G401 (cell line): ENCODE data around the gene KHNYN. TPM values are rescaled to one million over a fixed set of nuclear protein-coding genes. Genes with fewer than 3 reads are reported as not detected.

ENCODE experiments used
- DNase-seq: peaks from one replicate; pipeline ENCODE4 v3.0.0-alpha.2; 2015; ENCODE audit warnings: low spot score
- in situ Hi-C: cut with HindIII; loops from 2 replicates; pipeline ENCODE4 v1.10.0; 2016; ENCODE audit warnings: low sequenced_read_pairs, mixed read lengths
- total RNA-seq: library from RNA; depleted of rRNA; stranded (reverse); fragments of >200 nt; shearing (Covaris generic); gene quantifications from 2 replicates; pipeline ENCODE4 v1.2.3, GENCODE V29; 2014

Gene KHNYN
- total RNA-seq, 1 experiment from 2014 or later, result 54.9 TPM

GRCh38 chr14:24417832-24418491 is 11.8 kb upstream of the KHNYN start:
- in situ Hi-C loops, result no loop called here
- DNase-seq, result no peak

- in situ Hi-C loops, result no loop called here
- peak; percentile 75 for DNase-seq
Observed at GRCh38 chr14:24418492-24418873, 11.3 kb upstream of the KHNYN start.

DNA sequence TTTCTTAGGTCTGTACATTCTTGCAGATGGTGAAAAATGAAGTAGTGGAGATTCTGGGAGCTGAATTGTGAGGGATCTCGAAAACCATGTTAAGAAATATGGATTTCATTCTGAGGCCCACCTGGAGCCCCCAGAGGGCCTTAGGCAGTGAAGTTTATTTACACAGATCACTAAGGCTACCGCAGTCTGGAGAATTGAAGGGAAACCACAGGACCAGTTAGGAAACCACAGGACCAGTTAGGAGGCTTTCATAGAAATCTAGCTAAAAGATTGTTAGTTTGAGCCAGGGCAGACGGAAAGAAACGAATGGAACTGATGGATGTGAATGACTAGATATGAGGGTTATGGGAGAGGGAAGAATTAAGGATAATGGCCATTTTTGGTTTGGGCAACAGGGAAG is 7.5 kb upstream of the KHNYN start:
- in situ Hi-C loops, result loop anchor here (5.0 kb wide), 1 partner anchor 85 kb away; the partner anchor contains the start of genes ADCY4 and RIPK3
- DNase-seq, result no peak

DNA sequence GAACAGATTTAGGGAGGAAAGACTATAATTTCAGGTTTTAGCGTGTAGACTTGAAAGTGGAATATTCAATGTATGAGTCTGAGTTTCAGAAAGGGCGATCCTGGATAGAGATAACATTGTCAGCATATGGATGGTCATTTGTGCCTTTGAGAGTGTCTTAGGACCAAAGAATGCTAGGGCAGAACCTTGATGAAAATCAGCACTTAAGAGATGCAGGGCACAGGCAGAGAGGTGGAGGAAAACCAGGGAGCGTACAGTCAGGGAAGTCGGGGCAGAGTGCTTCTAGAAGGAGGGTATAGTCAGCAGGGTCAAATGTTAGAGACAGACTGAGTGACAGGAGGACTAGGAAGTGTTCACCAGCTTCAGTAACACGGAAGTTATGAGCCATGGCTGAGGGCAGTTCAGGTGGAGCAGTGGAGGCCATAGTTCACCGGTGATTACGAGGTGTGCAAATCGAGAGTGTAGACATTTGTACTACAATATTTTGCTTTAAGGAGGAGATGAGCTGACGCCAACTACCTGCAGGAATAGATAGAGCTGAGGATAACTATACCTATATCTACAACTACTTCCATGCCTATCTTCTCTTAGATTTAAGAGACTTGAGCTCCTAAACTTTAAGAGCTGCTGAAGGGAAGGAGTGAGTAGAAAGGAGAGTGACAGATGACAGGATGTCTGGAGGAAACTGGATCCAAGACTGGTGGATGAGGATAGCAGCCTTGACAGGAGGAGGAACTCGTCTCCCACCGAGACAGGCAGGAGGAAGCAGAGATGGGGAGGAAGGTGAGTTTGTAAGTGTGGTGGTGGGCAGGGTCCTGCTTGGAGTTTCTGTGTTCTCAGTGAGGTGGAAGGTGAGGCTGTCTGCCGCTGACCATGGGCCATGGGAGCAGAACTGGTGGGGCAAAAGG is 6.8 kb upstream of the KHNYN start:
- in situ Hi-C loops, result loop anchor here (5.0 kb wide), 1 partner anchor 86 kb away; the partner anchor contains the start of genes ADCY4 and RIPK3
- no peak for DNase-seq

- peak; percentile 70 for DNase-seq
- in situ Hi-C loops, result no loop called here
Observed at GRCh38 chr14:24425704-24426103, 4.0 kb upstream of the KHNYN start.

- no peak for DNase-seq
- in situ Hi-C loops, result no loop called here
Observed at GRCh38 chr14:24426150-24426911, 3.4 kb upstream of the KHNYN start.

GRCh38 chr14:24426912-24427536 is 2.7 kb upstream of the KHNYN start:
- peak; percentile 98 for DNase-seq
- in situ Hi-C loops, result no loop called here

DNA sequence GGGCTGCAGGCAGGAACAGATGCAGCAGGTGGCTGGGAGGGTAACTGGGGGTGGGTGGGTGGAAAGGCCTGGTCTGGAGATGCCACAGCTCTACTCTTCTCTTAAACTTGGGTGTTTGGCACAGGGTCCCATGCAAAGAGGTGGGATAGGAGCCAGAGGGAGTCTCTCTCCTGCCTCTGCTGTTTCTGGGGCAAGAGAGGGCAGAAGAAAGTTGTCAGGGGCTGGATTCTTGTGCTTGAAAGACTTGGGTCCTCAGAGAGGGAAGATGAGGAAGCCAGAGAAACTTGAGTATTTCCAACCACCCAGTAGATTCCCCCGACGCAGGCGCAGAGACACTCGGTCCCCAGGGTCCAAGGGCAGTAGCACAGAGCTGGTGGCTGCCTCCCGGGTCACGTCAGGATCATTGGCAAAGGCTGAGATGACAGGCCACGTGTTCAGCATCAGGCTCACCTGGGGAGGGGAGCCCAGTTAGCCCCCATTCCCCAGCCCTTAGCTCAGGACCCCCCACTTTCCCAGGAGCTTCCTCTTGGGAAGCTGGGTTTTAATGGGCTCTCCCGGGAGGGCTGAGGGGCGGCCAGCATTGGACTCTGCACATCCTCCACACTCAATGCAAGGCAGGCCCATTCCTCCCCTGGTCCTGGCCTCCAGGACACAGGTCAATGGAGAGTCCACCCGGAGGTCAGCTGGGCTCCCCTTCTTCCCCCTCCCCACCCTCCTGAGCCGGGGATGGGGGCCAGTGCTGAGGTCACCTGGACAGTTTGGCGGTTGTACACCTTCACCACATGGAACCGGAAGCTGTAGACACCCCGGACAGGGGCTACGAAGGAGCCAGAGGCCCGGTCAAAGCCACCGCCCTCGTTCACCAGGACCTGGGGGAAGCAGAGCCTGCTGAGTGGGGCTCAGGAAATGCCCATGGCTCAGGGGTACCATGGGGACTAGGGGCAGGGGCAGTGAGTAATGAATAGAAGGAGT is 1.9 kb upstream of the KHNYN start:
- in situ Hi-C loops, result no loop called here
- DNase-seq, result peak; percentile 46

- in situ Hi-C loops, result no loop called here
- peak; percentile 93 for DNase-seq
Observed at GRCh38 chr14:24428628-24429394, 943 bp upstream of the KHNYN start.

- in situ Hi-C loops, result no loop called here
- DNase-seq, result peak; percentile 49
Observed at GRCh38 chr14:24430143-24430681, 458 bp downstream of the KHNYN start.

GRCh38 chr14:24430682-24431568 is 1.2 kb downstream of the KHNYN start:
- in situ Hi-C loops, result no loop called here

GRCh38 chr14:24431569-24432258 is 2.0 kb downstream of the KHNYN start:
- DNase-seq, result peak; percentile 96
- in situ Hi-C loops, result no loop called here

More at GRCh38 chr14:24430682-24431568, 1.2 kb downstream of the KHNYN start:
- DNase-seq, result peak; percentile 38

DNA sequence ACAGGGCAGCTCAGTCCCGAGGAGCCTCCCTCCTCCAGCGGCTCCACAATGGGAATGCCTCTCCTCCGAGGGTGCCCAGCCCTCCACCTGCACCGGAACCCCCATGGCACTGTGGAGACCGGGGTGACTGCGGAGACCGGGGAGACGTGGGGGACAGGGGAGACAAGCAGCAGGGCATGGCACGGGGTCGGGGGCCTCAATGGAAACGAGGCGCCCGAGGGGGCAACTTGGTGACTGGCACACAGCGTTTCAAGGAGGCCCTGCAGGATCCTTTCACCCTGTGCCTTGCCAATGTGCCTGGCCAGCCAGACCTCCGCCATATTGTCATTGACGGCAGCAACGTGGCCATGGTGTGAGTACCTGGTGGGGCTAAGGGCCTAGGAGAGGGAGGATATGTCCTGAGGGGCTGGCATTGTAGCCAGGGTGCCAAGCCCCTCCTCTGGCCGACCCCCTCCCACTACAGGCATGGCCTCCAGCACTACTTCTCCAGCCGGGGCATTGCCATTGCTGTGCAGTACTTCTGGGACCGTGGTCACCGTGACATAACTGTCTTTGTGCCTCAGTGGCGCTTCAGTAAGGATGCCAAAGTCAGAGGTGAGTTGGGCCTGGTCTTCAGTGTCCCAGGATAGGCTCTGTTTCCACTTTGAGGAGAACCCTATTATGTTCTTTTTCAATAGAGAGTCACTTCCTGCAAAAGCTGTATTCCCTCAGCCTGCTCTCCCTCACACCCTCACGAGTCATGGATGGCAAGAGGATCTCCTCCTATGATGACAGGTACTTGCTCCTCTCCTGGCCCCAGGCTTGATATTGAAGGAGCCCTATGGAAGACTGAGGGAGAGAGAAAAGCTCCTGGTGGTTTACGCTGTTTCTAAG is 2.7 kb downstream of the KHNYN start:
- no peak for DNase-seq
- in situ Hi-C loops, result no loop called here

DNA sequence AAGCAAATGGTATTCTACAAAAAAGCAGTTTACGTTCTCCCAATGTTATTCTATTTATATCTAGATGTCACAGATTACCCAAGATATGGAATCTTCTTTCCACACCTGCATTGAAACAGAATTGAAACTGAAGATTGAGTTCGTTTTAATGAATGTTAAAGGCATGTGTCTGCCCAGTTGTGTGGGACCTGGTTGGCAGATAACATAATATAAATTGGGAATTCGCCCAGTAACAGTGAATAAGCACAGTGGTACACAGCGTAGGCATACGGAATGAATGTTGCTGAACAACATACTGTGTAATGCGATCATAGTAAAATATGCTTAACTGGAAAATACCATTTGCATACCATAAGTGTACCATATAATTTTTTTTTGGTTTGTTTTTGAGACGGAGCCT is 4.3 kb downstream of the KHNYN start:
- in situ Hi-C loops, result no loop called here
- DNase-seq, result peak; percentile 0

DNA sequence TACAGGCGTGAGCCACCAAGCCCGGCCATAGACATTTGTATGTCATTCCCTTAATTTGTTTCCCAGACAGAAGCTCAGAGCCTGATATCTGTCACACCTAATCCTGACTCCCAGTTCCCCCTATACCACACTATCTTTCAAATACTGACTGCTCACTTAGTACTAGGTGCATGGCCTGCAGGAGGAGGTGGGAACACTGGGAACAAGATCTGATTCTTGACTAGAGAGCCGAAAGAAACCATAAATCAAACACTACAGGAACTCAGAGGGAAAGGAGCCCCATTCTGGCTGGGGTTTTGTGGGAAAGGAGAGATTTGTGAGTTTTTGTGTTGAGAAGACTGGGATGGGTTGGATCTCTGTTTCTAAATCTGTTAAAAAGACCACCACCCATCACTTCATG is 4.9 kb downstream of the KHNYN start:
- in situ Hi-C loops, result no loop called here
- DNase-seq, result no peak
